Measurements from ENCODE around the gene DOCK2.

- TF ChIP-seq EZH2 (IDR thresholded peaks at IDR 0.05): no peak
- no peak for TF ChIP-seq CTCF (IDR thresholded peaks at IDR 0.05)
Measured at GRCh38 chr5:169803077-169803981, 166.3 kb downstream of the DOCK2 start.

Data from neural progenitor cell (in vitro differentiated cells).